Thyroid gland (tissue), 4 donors: ENCODE data around the gene NIBAN1. TPM values are rescaled to one million over a fixed set of nuclear protein-coding genes. Genes with fewer than 3 reads are reported as not detected.

ENCODE experiments used
- DNase-seq, 2 donors: peaks; one replicate each; pipeline ENCODE4 v3.0.0-alpha.2; 2019
- H3K27ac ChIP-seq, 3 donors: fragments of 200-600 bp; sonication (generic); 1 replicate in 2 of 3; 2 replicates in 1 of 3; pipeline ENCODE4 v1.5.1; 2016 to 2019; ENCODE audit warnings: mild to moderate bottlenecking in 1 of 3, moderate library complexity in 1 of 3
- H3K27me3 ChIP-seq: fragments of 200-600 bp; sonication (generic); one replicate; pipeline ENCODE4 v1.5.1; 2019
- H3K36me3 ChIP-seq, 2 donors: fragments of 200-600 bp; sonication (generic); one replicate each; pipeline ENCODE4 v1.5.1; 2016 to 2019
- H3K4me1 ChIP-seq, 2 donors: fragments of 200-600 bp; sonication (generic); one replicate each; pipeline ENCODE4 v1.5.1; 2017 to 2019
- H3K4me3 ChIP-seq, 3 donors: fragments of 200-600 bp; sonication (generic); replicated peaks in 1 of 3; 1 replicate in 2 of 3; 2 replicates in 1 of 3; pipeline ENCODE4 v1.5.1; 2016; ENCODE audit warnings: mild to moderate bottlenecking in 1 of 3
- H3K9me3 ChIP-seq: fragments of 200-600 bp; sonication (generic); one replicate; pipeline ENCODE4 v1.5.1; 2017
- CTCF ChIP-seq, 6 experiments: fragments of 200-600 bp in 3 of 6; fragments of 450-650 bp in 3 of 6; sonication (generic) in 3 of 6; IDR thresholded peaks; one replicate each; pipeline ENCODE4 v1.5.1; 2016 to 2019; ENCODE audit warnings: antibody characterized with exemption in 6 of 6, mild to moderate bottlenecking in 2 of 6, inconsistent platforms in 1 of 6, moderate library complexity in 1 of 6
- POLR2A ChIP-seq, 2 donors: fragments of 450-650 bp; IDR thresholded peaks; one replicate each; pipeline ENCODE4 v1.6.1; 2017; ENCODE audit warnings: antibody characterized with exemption in 2 of 2, mild to moderate bottlenecking in 2 of 2, moderate library complexity in 1 of 2
- WGBS, 2 donors: methylation state at CpG; one replicate each; pipeline ENCODE4 v1.1.5; 2017; 5-methylcytosine and 5-hydroxymethylcytosine counted together
- intact Hi-C: fragments of 100-400 bp; cut with DNase I; formaldehyde crosslinking; loops from one replicate; pipeline ENCODE4 v1.15.1; 2023
- total RNA-seq, 4 donors: library from RNA; depleted of rRNA; stranded (reverse); fragments of >200 nt; gene quantifications; one replicate each; pipeline ENCODE4 v1.2.3, GENCODE V29; 2016

NIBAN1 gene
- total RNA-seq = 10 to 100 TPM in 2 of 4 donors, 1 to 10 TPM in 2; 6.9 to 13.2 (median 10.2) TPM

GRCh38 chr1:184974056-184974836 is at the start of gene NIBAN1:
TSS of gene NIBAN1 (minus strand) at chr1:184974508. CDS start at chr1:184974356, 152 bp downstream.
- peak within 1 kb of the TSS; percentile 24 to 27 (median 24) for H3K27ac ChIP-seq
- H3K9me3 ChIP-seq = no peaks in the 10 kb centered on the region
- intact Hi-C loops = no loop called here
- peaks cover 4% of the 10 kb centered on the region for H3K27me3 ChIP-seq
- no peaks in the 10 kb centered on the region for H3K36me3 ChIP-seq
- peak; percentile 40 to 41 for DNase-seq
- peak within 1 kb of the TSS in 2 of 3 donors; percentile 30 to 51 for H3K4me3 ChIP-seq
- H3K4me1 ChIP-seq = peaks cover 0 to 11% of the 10 kb centered on the region in 2 donors
- peak in 1 of 2 donors; percentile 18 for TF ChIP-seq POLR2A (IDR thresholded peaks at IDR 0.05)
- TF ChIP-seq CTCF (IDR thresholded peaks at IDR 0.05) = no peak
- 1 to 4% methylated on average over 7 to 20 of the region's 70 CpGs for WGBS, 2 donors

- H3K9me3 ChIP-seq = no peaks in the 10 kb centered on the region
- H3K4me3 ChIP-seq = no peak overlapping the region
- 82 to 87% methylated on average over 3 of the region's 3 CpGs for WGBS, 2 donors
- intact Hi-C loops = no loop called here
- H3K4me1 ChIP-seq = no peaks in the 10 kb centered on the region
- no peak for TF ChIP-seq POLR2A (IDR thresholded peaks at IDR 0.05)
- no peak overlapping the region for H3K27ac ChIP-seq
- no peak for DNase-seq
- no peaks in the 10 kb centered on the region for H3K27me3 ChIP-seq
- no peaks in the 10 kb centered on the region for H3K36me3 ChIP-seq
Observed at GRCh38 chr1:185017966-185018365, 43.7 kb upstream of the NIBAN1 start.

GRCh38 chr1:185017338-185017737 is 43.0 kb upstream of the NIBAN1 start:
- no peaks in the 10 kb centered on the region for H3K9me3 ChIP-seq
- H3K36me3 ChIP-seq = no peaks in the 10 kb centered on the region
- no peaks in the 10 kb centered on the region for H3K27me3 ChIP-seq
- no peak overlapping the region for H3K4me3 ChIP-seq
- H3K4me1 ChIP-seq = no peaks in the 10 kb centered on the region
- TF ChIP-seq POLR2A (IDR thresholded peaks at IDR 0.05) = no peak
- TF ChIP-seq CTCF (IDR thresholded peaks at IDR 0.05) = no peak
- intact Hi-C loops = no loop called here
- DNase-seq = no peak
- WGBS, 2 donors = 84 to 96% methylated on average over 2 of the region's 2 CpGs
- no peak overlapping the region for H3K27ac ChIP-seq

- intact Hi-C loops = no loop called here
- TF ChIP-seq POLR2A (IDR thresholded peaks at IDR 0.05) = no peak
- no peak for TF ChIP-seq CTCF (IDR thresholded peaks at IDR 0.05)
- Histone ChIP-seq H3K9me3 (no peaks in the 10 kb centered on the region), H3K27me3 (no peaks in the 10 kb centered on the region), H3K4me1 (no peaks in the 10 kb centered on the region), H3K27ac (no peak overlapping the region), H3K36me3 (no peaks in the 10 kb centered on the region), H3K4me3 (no peak overlapping the region)
- no peak for DNase-seq
- 81 to 90% methylated on average over 2 of the region's 2 CpGs for WGBS, 2 donors
Observed at GRCh38 chr1:185016880-185017279, 42.6 kb upstream of the NIBAN1 start.

GRCh38 chr1:185015631-185016030 is 41.3 kb upstream of the NIBAN1 start:
- 86 to 91% methylated on average over 3 of the region's 3 CpGs for WGBS, 2 donors

More at GRCh38 chr1:185015631-185016030, 41.3 kb upstream of the NIBAN1 start:
- intact Hi-C loops = no loop called here
- H3K4me3 ChIP-seq = no peak overlapping the region
- no peaks in the 10 kb centered on the region for H3K36me3 ChIP-seq
- DNase-seq = no peak
- no peaks in the 10 kb centered on the region for H3K4me1 ChIP-seq
- H3K27me3 ChIP-seq = no peaks in the 10 kb centered on the region
- H3K27ac ChIP-seq = no peak overlapping the region
- TF ChIP-seq POLR2A (IDR thresholded peaks at IDR 0.05) (no peak), CTCF (IDR thresholded peaks at IDR 0.05) (no peak)
- no peaks in the 10 kb centered on the region for H3K9me3 ChIP-seq
